ENCODE results near the gene CAMTA1.

CAMTA1 gene

GRCh38 chr1:7558921-7559869 lies 773.9 kb downstream of the CAMTA1 start:
- DNase-seq: no peak

- DNase-seq: no peak
These were observed 774.9 kb downstream of the CAMTA1 start for GRCh38 chr1:7560128-7560527.

- DNase-seq: no peak
These were observed 775.4 kb downstream of the CAMTA1 start for GRCh38 chr1:7560601-7561181.

- DNase-seq: no peak
These were observed 776.2 kb downstream of the CAMTA1 start for GRCh38 chr1:7561331-7561921.

GRCh38 chr1:7561936-7562728 lies 776.9 kb downstream of the CAMTA1 start:
- no peak for DNase-seq

GRCh38 chr1:7562729-7563605 lies 777.7 kb downstream of the CAMTA1 start:
- no peak for DNase-seq

GRCh38 chr1:7564137-7564536 lies 778.9 kb downstream of the CAMTA1 start:
- DNase-seq: no peak

- no peak for DNase-seq
These were observed 780.0 kb downstream of the CAMTA1 start for GRCh38 chr1:7565099-7565750.

- DNase-seq: no peak
These were observed 781.4 kb downstream of the CAMTA1 start for GRCh38 chr1:7566417-7567375.

GRCh38 chr1:7567376-7567775 lies 782.1 kb downstream of the CAMTA1 start:
- no peak for DNase-seq

- no peak for DNase-seq
These were observed 782.8 kb downstream of the CAMTA1 start for GRCh38 chr1:7568053-7568452.

GRCh38 chr1:7568901-7569524 lies 783.8 kb downstream of the CAMTA1 start:
- no peak for DNase-seq

GRCh38 chr1:7570311-7570710 lies 785.1 kb downstream of the CAMTA1 start:
- no peak for DNase-seq

- no peak for DNase-seq
These were observed 787.4 kb downstream of the CAMTA1 start for GRCh38 chr1:7572654-7573152.

- no peak for DNase-seq
These were observed 788.2 kb downstream of the CAMTA1 start for GRCh38 chr1:7573481-7573880.

- no peak for DNase-seq
These were observed 789.1 kb downstream of the CAMTA1 start for GRCh38 chr1:7574121-7575040.

- no peak for DNase-seq
These were observed 789.8 kb downstream of the CAMTA1 start for GRCh38 chr1:7575041-7575400.

GRCh38 chr1:7576946-7577657 lies 791.8 kb downstream of the CAMTA1 start:
- no peak for DNase-seq
